GM12875 (cell line): ENCODE results near the gene PELO.

Experiments used
- H3K4me3 ChIP-seq: one replicate; pipeline ENCODE4 v1.5.1; 2011; ENCODE audit warnings: low read depth, low read length, control low read depth
- CTCF ChIP-seq: IDR thresholded peaks from 2 replicates; pipeline ENCODE4 v1.5.1; 2011; ENCODE audit warnings: low read depth, mild to moderate bottlenecking, control low read depth, inconsistent platforms, low read length, moderate library complexity, borderline replicate concordance; ENCODE audit not compliant: insufficient read depth

PELO gene

GRCh38 chr5:52783226-52783959 lies 4.3 kb upstream of the PELO start:
- no peak overlapping the region for H3K4me3 ChIP-seq
- no peak for TF ChIP-seq CTCF

DNA sequence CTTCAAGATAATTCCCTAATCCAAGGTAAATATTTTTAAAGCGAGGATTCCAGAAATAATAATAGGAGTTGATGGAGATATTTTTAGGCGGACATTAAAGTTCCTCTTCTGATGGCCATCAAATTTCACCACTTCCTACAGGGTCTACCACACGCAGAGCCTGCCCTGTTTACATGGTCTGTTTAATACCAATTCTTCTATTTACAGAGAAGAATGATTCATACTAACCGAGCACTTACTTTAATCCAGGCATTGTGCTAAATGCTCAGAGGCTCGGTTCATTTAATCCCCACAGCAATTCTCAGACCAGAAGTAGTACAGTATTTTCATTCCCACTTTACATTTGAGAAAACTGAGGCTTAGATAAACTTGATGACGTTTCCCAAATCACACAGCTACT lies 3.0 kb upstream of the PELO start:
- TF ChIP-seq CTCF, result no peak
- H3K4me3 ChIP-seq, result no peak overlapping the region

- H3K4me3 ChIP-seq, result no peak overlapping the region
- TF ChIP-seq CTCF, result no peak
Measured at GRCh38 chr5:52786391-52786790, 1.3 kb upstream of the PELO start.

GRCh38 chr5:52786949-52787599 lies 642 bp upstream of the PELO start:
- H3K4me3 ChIP-seq, result peak overlapping the region; percentile 61
- TF ChIP-seq CTCF, result peak; percentile 20; the same call in 1 of the 2 replicates

- TF ChIP-seq CTCF, result no peak
- H3K4me3 ChIP-seq, result peak overlapping the region; percentile 61
Measured at GRCh38 chr5:52788505-52788821, 747 bp downstream of the PELO start.

DNA sequence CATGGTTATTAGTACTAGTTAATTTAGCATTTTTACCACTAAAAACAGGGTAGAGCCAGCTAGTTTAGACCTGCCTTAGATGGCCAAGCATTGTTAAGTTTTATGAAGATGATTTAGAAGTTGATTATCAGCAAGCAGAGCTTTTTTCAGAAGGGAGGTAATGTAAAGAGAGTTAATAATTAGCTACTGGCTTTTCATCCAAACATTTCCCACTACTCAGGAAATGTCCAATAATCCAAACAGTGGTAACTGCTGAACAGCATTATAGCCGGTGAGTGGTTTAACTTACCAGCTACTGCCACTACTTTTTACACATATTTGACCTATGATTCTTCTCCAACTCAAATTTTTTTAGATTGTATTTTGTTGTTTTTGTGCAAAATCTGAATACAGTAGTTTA lies 1.7 kb downstream of the PELO start:
- no peak overlapping the region for H3K4me3 ChIP-seq
- TF ChIP-seq CTCF, result no peak

GRCh38 chr5:52789851-52790250 lies 2.1 kb downstream of the PELO start:
- TF ChIP-seq CTCF, result no peak
- no peak overlapping the region for H3K4me3 ChIP-seq
